NCI-H1694 treated with DMSO at 0.1 percent for 48 hours (cell line): ENCODE results near the gene MAP3K7CL.

Experiments
- DNase-seq: peaks from one replicate; lab custom pipeline; 2025; lab: John Stamatoyannopoulos, UW

MAP3K7CL gene

DNA sequence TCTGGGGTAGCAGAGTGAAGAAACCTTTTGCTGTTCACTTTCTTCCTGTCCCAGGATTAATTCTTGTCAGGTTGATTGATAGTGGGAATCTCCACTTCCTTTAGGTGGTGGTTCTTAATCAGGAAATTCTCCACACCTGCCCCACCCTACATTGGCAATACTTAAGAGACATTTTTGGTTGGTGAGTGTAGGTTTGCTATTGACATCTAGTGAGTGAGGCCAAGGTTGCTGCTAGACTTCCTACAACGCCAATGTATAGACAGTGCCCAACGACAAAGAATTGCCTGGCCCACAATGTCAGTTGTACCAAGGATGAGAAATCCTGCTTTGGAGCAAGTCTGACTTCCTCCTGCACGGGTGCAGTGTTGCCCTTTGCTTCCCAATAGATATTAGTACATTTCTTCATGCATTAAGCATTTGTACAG is 38.5 kb downstream of the MAP3K7CL start:
- DNase-seq: no peak

DNA sequence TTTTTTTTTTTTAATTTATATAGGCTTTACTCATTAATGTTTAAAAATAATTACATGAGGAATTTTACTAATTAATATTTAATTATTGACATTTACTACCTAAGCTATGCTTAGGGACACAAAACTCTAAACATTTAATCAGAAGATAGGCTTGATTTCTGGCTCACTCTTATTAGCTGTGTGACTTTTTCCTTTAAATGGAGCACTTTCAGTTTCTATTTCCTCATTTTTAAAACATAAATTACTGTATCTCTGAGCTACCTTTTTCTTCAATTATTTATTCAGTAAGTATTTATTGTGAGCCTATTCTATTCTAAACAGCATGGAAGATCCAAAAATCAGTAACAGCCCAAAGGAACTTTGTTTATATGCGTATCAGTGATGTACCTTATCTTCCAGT is 40.5 kb downstream of the MAP3K7CL start:
- DNase-seq: no peak

- no peak for DNase-seq
Observed at GRCh38 chr21:29172282-29172681, 41.8 kb downstream of the MAP3K7CL start.

- DNase-seq: no peak
Observed at GRCh38 chr21:29174607-29175013, 44.2 kb downstream of the MAP3K7CL start.

GRCh38 chr21:29175408-29176134 is 45.1 kb downstream of the MAP3K7CL start:
- no peak for DNase-seq

DNA sequence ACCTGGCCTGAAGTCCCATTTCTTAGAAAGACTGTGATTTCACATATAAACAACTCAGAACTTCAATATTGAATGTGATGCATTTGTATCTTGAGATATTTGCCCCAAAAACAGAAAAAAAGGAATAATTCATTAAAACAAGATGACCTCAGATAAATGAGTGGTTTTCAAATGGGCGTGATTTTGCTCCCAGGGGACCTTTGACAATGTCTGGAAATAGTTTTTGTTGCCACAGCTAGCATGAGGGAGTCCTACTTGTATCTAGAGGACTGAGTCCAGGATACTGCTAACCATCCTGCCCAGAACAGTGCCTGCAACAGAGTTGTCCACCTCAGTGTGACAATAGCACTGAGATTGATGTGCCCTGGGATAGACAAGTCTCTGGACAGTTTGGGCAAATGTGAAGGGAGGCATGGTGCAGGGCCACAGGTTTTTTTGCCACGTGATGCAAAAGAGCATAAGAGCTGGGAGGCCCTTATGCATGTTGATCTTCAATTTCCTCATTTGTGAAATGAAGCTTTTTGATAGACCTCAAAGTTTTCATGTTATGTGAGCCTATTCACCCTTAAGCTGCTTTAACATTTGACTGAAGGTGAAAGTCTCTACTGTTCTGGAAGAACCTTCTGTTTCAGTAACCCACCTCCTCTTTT is 46.2 kb downstream of the MAP3K7CL start:
- no peak for DNase-seq

DNA sequence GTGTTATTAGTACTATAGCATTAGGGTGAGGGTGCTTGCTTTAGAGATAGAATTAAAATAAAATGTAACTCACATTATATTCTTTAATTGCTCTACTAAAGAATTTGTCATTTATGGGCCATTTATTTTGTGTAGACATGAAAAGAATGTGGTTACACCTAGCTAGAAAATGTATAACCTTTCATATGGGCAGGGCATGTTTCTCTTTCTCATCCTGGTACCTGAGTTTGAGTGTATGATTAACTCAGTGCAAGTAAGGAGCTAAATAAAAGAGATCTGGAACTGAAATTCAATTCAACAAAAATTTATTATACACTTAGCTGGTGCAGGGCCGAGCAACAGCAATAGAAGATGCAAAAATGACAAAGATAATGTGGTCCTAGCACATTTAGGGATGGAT is 47.4 kb downstream of the MAP3K7CL start:
- no peak for DNase-seq

GRCh38 chr21:29178926-29179325 is 48.5 kb downstream of the MAP3K7CL start:
- no peak for DNase-seq

- DNase-seq: no peak
Observed at GRCh38 chr21:29179503-29179902, 49.1 kb downstream of the MAP3K7CL start.

GRCh38 chr21:29181799-29182470 is 51.5 kb downstream of the MAP3K7CL start:
- no peak for DNase-seq

GRCh38 chr21:29182691-29183092 is 52.2 kb downstream of the MAP3K7CL start:
- DNase-seq: no peak

DNA sequence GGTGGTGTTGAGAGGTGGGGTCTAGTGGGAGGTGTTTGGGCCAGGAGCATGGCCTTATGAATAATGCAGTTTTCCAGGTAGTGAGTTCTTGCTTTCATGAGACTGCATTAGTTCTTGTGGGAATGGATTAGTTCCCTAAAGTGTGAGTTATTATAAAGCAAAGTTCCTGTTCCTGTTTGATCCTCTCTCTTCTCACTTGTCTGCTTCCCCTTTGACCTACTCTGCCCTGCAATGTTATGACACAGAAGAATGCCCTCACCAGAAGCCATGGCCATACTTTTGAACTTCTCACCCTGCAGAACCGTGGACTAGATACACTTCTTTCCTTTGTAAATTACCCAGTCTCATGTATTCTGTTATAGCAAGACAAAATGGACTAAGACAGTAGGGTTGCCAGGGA is 53.6 kb downstream of the MAP3K7CL start:
- no peak for DNase-seq

DNA sequence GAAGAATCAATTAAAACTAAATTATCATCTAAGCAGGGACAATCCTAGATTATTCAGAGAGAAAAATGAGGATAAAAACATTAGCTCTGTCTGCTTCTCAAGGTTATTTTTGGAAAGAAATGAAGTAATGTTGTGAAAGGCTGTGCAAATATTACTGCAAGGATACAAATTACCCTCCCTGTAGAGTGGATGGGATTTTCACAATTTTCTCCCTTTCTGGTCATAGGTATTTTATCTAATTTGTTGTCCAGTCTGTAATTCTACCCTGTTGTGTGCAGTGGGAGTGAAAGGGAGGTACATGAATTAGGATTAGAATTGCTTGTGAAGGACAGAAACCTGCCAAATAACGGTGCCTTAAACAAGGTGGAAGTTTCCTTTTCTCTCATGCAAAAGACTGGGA is 54.7 kb downstream of the MAP3K7CL start:
- DNase-seq: no peak

DNA sequence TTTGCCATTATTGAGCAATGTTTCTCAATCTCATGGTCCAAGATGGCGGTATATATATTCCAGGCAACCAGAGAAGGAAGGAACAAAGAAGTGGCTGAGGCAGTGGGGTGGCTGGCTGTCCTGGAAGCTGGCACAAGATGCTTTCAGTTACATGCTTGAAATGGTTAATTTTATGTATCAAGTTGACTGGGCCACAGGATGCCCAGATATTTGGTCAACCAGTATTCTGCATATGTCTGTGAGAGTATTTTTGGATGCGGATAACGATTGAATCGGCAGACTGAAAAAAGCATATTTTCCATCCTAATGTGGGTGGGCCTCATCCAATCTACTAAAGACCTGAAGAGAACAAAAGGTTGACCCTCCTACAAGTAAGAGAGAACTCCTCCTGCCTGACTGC is 55.2 kb downstream of the MAP3K7CL start:
- DNase-seq: no peak

GRCh38 chr21:29186246-29186645 is 55.8 kb downstream of the MAP3K7CL start:
- DNase-seq: no peak

DNA sequence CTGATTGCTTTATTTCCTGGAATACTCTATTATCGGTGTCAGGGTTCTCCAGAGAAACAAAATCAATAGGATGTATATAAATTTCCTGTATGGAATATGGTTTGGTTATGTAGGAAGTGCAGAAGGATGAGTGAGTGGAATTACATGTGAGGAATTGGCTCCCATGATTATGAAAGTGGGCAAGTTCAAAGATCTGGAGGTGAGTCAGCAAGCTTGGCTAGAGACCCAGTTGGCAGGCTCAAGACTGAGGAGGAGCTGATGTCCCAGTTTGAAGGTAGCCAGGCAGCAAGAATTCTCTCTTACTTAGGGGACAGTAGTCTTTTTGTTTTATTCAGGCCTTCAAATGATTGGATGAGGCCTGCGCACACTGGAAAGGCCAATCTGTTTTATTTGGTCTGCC is 57.5 kb downstream of the MAP3K7CL start:
- DNase-seq: no peak

- no peak for DNase-seq
Observed at GRCh38 chr21:29189353-29189752, 58.9 kb downstream of the MAP3K7CL start.

DNA sequence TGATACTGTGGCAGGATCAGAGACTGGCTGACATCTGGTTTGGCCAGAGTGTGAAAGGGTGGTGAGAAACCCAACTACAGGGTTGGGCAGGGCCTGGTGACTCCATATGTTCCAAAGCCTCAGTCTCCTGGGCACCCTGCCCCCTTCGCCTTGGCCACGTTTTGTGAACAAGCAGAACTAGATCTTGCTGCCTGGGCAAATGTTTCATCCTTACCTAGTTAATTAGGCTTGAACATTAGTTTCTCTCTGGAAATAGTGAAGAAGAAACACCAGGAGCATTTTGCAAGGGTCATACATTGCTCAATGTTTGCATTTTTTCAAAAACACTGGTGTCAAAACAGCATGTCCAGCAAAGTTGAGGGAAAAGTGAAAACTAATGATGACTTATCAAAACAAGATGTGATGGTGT is 60.5 kb downstream of the MAP3K7CL start:
- DNase-seq: no peak

DNA sequence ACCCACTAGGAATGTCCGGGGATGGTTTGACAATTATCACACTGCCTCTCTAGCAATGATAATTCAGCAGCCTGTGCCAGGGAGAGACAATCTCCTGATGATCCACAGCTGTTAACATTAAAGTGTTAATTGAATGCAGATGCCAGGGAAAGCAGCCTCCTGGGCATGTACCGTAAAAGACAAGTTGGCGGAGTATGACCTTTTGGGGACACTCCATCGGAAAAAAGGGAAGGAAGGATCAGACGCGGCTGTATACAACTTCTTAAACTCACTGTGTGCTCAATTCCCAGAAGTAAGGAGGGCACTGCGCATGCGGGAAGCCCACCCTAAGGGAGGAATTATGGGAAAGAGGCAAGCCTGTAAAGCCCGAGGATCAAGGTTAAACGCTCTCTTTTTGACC is 62.6 kb downstream of the MAP3K7CL start:
- no peak for DNase-seq

DNA sequence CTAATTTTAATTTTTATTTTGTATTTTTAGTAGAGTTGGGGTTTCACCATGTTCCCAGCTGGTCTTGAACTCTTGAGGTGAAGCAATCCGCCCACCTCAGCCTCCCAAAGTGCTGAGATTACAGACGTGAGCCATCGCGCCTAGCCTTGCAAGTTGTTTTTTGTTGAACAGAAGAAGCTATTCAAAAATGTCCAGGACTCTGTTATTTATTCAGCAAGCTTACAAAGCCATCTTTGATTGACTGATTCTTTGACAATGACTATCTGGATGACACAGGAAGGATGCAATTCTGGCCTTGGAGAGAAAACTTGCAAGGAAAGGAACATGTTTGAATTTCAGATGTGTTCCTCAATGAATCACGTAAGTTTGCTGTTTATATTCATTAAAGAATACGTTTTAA is 63.5 kb downstream of the MAP3K7CL start:
- DNase-seq: no peak

DNA sequence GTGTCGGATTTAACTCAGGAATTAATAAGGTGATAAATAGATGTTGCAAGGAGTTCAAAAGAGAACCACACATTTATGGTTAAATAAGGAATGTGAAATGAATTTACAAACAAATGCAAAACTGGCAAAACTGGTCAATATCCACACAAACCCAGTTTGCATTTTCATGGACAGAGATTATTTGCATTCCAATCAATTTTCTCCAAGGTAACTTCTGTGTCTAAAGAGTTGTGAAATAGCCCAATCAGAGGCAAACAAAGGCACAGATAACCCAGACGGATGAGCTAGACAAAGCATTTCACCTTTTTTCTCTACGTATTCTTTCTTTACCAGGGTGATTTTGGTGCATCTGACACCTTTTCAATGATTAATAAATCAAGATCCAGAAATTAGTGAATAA is 63.9 kb downstream of the MAP3K7CL start:
- DNase-seq: no peak

GRCh38 chr21:29194847-29195246 is 64.4 kb downstream of the MAP3K7CL start:
- no peak for DNase-seq

DNA sequence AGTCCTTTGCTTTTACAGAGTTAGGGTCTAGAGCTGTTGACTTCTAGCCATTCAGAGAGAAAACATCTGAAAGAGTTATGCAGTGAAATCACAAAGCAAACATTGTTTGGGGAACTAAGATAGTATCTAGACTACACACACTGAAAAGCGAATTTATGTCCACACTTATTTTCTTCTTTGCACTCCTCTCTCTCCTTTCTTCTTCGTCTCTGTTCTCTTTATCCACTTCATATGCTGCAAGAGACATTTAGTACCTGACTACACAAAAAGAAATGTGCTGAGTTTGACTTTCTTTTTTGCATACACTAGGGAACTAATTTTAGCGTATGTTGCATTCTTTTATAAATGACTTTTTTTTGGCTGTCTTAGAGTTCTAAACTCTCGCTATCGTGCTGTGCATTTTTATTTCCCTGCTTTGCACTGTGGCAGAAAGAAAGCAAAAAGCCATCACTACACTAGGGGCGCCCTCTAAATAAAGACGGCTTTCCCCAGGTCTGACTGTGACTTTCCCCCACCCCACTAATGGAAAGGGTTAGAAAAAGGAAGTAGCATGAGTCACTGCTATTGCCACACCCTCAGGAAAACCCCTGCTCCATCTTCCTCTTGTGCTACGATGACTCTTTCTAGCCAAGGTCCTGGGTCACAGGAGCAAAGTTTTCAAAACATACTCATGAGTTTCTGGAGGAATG is 65.7 kb downstream of the MAP3K7CL start:
- no peak for DNase-seq
